ENCODE data around the gene FRMD8.

GRCh38 chr11:65411681-65412070 lies 25.2 kb downstream of the FRMD8 start:
- TF ChIP-seq EZH2phosphoT487 (IDR thresholded peaks at IDR 0.05; ENCODE audit: insufficient read depth, low read depth) (no peak), EZH2 (IDR thresholded peaks at IDR 0.05; ENCODE audit: insufficient read depth, poor library complexity, severe bottlenecking) (no peak)
